ENCODE measurements around the gene CDK14. TPM values are rescaled to one million over a fixed set of nuclear protein-coding genes. Genes with fewer than 3 reads are reported as not detected.
"Not testable (repeated sequence)": the region's sequence is repeated elsewhere in the genome, so short reads cannot be mapped to it uniquely, and the experiment has no call there.

Gene CDK14
- total RNA-seq, 1 experiment from 2014 or later, result 6.5 TPM

DNA sequence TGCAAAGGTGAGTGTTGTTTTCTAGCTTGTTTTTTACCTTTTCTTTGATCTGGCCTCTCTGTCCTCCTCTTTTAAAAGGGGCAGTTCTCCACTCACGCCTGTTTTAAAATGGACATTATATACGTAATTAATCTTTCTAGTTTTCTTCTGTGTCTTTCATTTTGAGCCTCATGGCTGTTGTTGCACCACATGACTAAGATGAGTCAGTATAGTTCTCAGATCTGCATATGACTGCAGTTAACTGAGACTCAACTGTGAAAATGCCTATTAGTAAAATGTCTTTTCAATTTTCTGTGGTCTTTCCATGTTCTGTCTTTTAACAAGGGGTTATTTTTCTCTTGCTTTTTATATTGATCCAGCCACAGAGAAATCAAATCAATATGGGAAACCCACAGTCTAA is 296.1 kb downstream of the CDK14 start:
- no peak for DNase-seq (ENCODE audit: low read depth)

DNA sequence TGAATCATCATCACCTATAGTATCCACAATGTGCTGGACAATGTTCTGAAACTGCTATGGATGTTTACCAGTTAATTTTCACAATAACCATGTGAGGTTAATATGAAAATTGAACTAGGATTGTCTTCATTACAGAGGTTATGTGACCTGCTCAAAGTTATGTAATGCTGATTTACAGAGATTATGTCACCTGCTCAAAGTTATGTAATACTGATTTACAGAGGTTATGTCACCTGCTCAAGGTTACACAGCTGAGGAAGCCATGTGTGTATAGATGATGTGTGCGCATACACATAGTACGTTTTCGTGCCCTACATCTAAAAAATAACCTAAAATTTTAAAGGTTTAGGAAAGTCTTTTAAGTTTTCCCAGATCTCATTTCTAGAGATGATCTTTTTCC is 298.0 kb downstream of the CDK14 start:
- DNase-seq (ENCODE audit: low read depth), result no peak

DNA sequence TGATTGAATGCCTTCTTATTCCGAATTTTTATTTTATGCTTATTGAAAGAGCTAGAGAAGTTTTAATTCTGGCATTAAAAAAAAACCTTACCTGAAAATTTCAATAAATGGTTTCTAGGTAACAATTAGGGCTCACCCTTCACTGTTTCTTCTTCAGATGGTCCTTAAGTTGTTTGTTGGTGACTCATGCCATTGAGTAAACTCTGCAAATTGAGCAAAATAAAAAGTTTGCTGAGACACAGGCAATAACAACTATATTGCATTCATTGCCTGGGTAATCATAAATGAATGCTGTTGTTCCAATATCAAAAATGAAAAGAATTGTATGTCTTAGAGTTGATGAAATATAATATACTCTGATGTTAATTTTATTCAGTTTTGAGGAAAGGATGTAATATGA is 300.3 kb downstream of the CDK14 start:
- no peak for DNase-seq (ENCODE audit: low read depth)

DNA sequence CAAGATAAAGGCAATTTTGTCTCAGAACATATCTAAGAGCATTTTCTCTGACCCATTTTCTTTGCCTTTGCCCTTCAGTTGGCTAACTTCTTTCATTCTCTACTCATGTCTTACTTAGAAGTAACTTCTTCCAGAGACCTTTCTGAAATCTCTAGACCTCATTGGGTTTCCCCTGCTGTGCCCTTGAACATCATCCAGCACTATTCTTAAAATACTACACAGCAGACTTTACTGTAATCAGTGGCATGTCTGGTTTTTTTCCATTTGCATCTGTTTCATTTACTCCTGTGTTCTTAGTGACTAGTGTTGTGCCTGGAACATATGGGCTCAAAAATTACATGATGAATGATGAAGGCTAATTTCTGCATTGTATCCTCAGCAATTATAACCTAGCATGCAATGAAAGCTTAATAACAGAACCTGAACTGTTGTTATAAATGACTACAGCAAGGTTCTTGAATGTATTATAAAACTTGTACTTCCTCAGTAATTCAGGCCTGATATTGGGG is 301.9 kb downstream of the CDK14 start:
- no peak for DNase-seq (ENCODE audit: low read depth)

DNA sequence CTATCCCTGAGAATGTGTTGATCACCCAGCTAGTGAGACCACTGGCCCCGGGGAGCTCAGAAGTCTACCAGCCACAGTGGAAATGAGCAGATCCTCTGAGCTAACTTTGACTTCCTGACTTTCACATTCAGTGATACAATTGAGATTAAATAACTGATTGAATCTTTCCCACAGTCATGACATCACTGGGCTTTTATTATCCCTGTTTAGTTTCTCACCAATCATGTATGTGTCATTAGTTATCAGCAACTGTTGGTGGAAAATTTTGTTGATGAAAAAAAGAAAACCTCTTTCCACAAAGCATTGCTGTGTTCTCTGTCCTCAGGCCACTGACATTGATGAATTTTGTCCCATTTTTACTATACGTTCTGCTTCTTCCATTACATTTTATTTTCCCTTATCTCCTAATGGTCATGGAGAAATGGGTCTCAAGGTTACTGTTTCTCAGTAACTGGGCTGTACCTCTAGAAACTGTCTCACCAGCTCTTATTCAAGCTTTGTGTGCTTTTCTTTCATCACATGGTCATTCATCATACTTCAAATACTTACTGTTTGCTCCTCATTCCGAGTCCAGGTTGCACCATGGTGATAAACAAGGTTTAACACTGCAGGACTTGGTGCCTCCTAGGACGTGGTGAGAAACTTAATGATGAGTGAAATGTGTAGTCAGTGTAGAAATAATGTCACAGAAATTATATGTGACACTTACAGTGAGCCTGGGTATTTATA is 304.7 kb downstream of the CDK14 start:
- DNase-seq (ENCODE audit: low read depth), result peak; percentile 7

DNA sequence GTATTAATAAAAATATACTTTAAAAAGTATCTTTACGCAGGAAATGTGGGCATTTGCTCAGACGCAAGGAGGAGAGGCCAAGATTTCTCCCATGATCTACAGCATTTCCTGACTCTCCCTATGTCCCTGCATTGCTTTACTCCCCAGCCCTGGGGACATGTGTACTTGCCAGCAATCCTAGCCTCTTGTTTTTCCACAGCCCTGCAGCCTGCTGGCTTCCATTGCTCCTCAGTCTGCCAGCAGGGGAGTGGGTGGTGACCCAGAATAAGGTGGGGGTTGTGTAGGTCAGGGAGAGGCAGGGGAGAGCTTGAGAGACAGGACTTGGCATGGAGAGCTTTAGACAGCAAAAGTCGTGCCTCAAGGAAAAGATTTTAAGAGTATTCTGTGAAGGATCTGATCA is 307.7 kb downstream of the CDK14 start:
- DNase-seq (ENCODE audit: low read depth), result no peak

DNA sequence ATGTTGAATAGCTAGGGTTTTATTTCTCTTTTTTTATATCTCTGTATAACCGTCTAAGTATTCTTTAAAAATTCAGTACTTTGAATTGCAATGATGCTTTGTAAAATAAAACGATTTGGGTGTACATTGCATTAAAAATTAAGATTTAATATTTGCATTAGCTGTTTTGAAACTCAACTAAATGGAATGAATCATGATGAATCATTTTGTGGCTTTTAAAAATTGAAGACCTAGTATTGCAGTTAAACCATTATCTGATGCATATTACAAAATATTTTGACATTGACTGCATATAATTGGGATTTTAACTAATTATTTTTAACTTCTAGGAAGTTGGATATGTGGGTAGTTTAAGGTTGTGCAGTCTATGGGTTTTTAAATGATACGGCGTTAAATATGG is 314.0 kb downstream of the CDK14 start:
- DNase-seq (ENCODE audit: low read depth), result no peak

DNA sequence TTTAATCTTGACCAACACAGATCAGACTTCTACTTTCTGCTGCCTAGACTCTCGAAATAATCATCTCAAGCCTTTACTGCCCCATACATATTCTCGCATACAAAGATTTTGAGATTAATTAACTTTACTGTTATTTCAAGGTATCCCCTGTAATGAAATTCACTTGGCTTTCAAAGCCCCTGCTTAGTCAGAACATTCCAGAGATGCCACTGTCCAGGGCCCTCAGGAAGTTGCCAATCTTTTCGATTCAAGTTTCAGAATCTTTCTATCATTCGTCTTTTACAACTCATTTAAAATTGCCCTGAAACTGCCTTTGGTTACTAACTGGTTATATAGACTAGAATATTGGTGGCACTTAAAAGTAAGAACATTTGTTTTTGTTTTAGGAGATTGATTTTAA is 320.2 kb downstream of the CDK14 start:
- DNase-seq (ENCODE audit: low read depth), result no peak

DNA sequence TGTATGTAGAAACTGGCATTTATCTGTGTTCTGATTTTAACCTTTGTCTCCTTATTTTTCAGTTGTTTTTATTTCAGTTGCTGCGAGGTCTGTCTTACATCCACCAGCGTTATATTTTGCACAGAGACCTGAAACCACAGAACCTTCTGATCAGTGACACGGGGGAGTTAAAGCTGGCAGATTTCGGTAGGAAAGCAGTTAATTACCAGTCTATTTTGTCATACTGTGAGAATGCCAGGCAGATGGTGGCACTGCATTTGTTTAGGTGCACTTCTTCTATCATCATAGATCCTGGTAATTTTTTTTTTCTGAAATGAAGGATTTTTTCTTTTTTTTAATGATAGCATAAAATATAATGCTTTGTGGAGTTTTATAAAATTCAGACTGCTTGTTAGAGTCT is 321.4 kb downstream of the CDK14 start:
- DNase-seq (ENCODE audit: low read depth), result no peak

DNA sequence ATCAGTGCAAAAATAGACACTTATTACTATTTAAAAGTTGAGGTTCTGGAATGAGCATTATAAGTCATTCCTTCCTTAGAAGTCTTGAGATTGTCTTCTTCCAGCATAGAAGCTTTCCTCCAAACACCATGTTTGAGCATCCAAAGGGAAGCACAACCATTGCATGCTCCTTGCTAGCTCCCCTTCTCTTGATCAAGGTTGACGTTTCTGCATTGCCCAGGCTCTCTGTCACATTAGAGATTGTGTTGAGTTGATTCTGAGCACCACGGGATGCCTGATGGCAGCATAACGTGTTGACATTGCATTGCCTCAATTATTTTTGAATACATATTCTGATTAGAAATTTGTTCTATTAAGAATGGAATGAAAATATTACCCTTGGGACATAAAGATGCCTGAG is 322.2 kb downstream of the CDK14 start:
- no peak for DNase-seq (ENCODE audit: low read depth)

DNA sequence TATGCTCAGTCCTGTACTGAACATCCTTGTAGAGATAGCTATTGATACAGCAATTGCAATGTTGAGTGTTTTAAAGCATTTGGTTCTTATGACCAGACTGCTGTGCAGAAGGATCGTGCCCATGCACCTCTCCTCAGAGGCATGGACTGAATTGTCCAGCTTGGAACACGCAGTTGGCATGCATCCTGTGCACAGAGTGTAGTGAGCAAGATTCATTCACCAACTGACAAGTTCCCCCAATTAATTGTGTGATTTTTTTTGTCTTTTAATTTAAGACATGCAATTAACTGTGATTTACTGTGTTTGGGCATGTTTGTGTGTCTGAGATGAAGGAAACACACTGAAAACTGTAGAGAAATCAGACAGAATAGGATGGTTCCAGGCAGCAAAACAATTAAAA is 323.7 kb downstream of the CDK14 start:
- DNase-seq (ENCODE audit: low read depth), result no peak

DNA sequence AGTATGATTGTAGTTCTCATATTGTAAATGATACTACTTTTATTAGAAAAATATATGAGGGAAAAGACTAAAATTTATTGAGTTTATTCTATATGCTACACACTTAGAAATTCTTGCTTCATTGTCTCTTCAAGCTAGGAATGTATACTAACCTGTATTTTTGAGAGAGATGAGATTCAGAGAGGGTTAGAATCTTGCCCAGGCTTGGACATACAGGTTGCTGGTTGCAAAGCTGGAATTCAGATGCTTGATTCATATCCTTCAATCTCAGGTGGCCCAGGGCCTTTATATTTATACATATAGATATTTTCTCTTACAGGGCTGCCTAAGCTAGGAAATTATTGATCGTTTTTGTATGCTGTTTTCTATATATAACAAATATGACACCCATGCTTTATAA is 324.2 kb downstream of the CDK14 start:
- no peak for DNase-seq (ENCODE audit: low read depth)

DNA sequence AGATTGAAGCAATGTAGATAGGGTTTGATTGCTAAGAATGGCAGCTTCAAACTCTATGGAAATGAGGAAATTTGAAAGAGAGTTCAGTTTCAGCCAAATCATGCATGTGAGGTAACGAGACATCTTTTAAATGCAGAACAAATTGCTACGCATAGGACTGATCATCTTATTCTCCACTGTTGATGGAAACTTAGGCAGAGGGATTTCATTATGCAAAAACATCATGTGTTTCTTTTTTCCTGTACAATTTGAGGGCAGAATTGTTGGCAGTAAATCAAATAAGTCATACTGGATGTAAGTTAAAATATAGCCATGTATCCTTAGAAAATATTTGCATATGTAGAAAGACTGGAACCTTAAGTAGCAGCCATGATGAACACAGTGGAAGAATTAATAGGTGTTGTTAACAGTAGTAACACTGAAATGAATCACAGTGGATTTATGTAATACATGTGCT is 327.4 kb downstream of the CDK14 start:
- DNase-seq (ENCODE audit: low read depth), result no peak

DNA sequence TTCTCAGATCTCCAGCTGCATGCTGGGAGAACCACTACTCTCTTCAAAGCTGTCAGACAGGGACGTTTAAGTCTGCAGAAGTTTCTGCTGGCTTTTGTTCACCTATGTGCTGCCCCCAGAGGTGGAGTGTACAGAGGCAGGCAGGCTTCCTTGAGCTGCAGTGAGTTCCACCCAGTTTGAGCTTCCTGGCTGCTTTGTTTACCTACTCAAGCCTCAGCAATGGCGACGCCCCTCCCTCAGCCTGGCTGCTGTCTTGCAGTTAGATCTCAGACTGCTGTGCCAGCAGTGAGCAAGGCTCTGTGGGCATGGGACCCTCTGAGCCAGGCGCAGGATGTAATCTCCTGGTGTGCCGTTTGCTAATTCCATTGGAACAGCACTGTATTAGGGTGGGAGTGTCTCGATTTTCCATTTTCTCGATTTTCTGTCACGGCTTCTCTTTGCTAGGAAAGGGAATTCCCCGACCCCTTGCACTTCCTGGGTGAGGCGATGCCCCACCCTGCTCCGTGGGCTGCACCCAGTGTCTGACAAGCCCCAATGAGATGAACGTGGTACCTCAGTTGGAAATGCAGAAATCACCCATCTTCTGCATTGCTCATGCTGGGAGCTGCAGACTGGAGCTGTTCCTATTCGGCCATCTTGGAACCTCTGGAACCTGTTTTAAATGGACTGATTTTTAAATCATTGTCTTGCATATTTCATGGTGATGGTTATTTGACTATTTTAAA is 332.7 kb downstream of the CDK14 start:
- DNase-seq (ENCODE audit: low read depth), result not testable (repeated sequence)

DNA sequence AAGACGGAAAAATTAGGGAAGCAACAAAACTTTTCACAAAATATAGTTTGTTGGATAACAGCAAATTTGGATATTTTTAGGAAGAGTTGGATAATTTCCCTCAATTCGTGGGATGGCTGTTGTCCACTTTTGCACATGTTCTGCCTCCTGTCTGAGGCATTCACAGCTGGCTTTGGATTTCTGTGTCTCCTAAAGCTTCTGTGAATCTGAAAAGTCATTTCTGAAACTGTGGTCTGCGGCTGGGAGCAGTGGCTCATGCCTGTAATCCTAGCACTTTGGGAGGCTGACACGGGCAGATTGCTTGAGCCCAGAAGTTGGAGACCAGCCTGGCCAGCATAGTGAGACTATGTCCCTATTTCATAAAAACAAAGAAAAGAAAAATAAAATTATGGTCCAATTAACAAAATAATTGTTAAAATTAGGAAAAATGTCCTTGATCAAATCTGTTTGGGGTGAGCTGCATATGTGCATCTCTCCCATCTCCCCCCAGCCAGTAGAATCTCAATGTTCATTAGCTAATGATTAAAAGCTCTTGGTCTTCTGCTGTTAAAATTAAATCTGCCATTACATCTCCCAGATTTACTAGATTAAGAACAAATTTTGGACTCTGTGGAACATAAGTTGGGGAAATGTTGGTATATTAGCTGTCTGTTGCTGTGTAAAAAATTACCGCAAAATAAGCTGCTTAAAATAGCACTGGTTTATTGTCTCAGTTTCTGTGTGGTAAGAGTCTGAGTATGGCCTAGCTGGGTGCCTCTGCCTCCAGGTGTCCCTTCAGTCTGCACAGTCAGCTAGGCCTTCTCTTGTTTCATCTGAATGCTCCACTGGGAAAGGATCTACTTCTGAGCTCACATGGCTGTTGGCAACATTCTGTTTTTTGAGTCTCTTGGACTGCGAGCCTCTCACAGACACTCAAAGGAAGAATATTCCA is 336.1 kb downstream of the CDK14 start:
- no peak for DNase-seq (ENCODE audit: low read depth)

DNA sequence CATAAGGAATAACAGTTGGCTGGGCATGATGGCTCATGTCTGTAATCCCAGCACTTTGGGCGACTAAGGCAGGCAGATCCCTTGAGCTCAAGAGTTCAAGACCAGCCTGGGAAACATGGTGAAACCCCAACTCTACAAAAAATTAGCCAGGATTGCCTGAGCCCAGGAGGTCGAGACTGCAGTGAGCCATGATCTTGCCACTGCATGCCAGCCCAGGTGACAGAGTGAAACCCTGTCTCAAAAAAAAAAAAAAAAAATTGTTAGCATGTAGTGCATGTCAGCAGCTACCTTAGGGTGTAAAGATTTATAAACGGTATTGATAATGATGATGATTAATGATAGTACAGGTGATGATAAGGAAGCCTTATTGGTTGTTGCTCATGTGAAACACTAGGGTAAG is 336.9 kb downstream of the CDK14 start:
- DNase-seq (ENCODE audit: low read depth), result no peak

DNA sequence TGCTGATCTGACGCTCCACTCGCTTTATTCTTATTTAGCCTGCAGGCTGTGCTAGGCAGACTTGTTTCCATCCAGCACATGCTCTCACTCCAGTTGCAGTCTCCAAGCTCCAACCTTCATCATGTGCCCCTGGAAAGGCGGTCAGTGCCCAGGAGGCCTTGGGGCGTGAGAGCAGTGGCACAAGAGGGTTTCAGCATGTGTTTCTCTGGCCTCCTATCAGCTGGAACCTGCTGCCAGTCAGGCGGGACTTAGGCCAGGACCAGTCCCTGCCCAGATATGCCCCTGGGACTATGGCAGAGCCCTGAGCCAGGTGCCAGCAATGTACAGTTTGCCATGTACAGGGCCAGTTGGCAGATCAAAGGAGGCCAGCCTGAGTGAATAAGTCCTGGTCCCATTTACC is 337.9 kb downstream of the CDK14 start:
- DNase-seq (ENCODE audit: low read depth), result no peak

DNA sequence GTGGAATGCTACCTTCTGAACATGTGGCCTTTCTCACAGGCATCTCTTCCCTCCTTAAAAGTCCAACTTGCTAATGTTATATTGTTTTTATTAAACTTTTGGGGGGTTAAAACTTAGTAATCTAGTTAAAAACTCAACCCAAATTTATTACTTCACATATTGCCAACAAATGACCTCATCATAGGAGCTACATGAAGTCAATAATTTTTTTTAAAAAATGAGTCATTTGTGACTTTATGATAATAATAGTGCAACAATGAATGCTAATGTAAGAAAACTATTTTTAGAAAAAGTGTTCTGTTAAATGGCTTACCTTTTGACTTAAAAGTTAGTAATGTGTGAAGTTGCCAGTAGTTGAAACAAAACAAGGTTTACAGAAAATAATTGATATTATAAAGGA is 342.2 kb downstream of the CDK14 start:
- DNase-seq (ENCODE audit: low read depth), result no peak

DNA sequence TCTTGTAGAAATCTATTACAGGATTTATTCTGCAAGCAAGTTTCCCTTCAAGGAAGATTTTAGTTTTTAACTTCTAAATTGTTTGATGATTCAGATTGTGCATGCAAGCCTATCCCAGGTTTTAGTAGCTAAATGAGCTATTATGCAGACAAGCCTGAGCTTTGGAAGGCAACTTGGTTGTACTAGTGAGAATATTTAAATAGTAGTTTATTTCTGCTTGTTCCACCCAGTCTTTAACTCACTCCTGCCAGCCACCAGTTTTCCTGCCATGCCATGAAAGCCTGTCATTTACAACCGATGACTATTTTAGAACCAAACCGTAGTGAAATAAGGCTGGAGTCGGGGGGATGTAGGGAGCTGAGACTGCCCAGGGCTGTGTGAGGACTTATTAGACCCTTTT is 343.5 kb downstream of the CDK14 start:
- no peak for DNase-seq (ENCODE audit: low read depth)

DNA sequence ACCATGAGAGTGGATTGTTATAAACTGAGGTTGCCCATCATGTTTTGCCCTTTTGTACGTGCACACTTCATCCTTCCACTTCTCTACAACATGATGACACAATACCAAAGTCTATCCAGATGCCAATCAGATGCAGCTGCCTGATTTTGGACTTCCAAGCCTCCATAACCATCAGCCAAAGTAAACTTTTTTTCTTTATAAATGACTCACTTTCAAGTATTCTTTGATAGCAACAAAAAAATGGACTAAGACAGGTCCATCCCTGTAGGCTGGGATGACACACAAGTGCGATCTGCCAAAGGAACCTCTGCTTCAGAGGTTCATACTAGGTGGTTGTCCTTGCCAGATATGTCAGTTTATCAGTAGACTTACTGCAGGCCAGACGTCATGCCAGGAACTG is 347.9 kb downstream of the CDK14 start:
- DNase-seq (ENCODE audit: low read depth), result no peak

DNA sequence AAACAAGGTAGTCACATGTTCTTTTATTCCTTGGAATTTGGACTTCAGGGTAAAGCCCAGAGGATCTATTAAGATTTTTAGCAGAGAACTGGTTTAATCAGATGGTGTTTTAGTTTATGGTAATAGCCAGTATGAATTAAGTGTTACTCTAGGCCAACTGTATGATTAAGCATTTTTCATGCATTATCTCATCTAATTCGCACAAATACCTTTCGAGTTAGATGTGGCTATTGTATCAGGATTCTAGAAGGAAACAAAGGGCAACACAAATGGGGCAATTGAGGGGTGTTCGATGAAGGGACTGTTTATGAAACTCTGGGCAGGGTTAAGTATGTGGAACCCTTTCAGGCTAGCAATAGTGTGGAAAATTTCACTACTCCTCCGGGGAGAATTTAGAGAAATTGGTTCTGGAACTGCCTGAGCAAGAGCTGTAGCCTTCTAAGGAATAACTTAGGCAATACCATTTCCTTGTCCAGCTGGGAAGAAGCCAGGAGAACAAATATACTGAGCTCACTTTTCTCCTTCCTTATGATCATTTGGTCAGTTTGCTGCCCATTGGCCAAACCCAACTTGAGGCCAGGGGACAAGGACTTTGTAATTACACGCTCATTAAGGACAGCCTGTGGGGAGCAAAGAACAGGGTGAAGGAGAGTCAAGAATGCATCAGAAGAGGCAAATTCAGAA is 349.1 kb downstream of the CDK14 start:
- DNase-seq (ENCODE audit: low read depth), result peak; percentile 6

Data from M059J (cell line).